Ectodermal cell (in vitro differentiated cells): ENCODE results near the gene STK32A.

Experiments
- H3K27ac ChIP-seq: 2 replicates; pipeline ENCODE4 v1.7.0; 2013; ENCODE audit warnings: mild to moderate bottlenecking, low read depth, low read length; ENCODE audit not compliant: insufficient read depth, poor library complexity, severe bottlenecking
- H3K27me3 ChIP-seq: 2 replicates; pipeline ENCODE4 v1.7.0; 2013; ENCODE audit warnings: mild to moderate bottlenecking, low read length; ENCODE audit not compliant: insufficient read depth, control insufficient read depth, poor library complexity, severe bottlenecking
- H3K36me3 ChIP-seq: one replicate; pipeline ENCODE4 v1.7.0; 2013; ENCODE audit warnings: low read length; ENCODE audit not compliant: control insufficient read depth, insufficient read depth
- H3K4me1 ChIP-seq: one replicate; pipeline ENCODE4 v1.7.0; 2013; ENCODE audit warnings: low read length; ENCODE audit not compliant: control insufficient read depth, insufficient read depth
- H3K4me3 ChIP-seq: 2 replicates; pipeline ENCODE4 v1.7.0; 2013; ENCODE audit warnings: low read depth, low read length, control low read depth; ENCODE audit not compliant: insufficient read depth
- H3K9me3 ChIP-seq: 2 replicates; pipeline ENCODE4 v1.7.0; 2013; ENCODE audit warnings: mild to moderate bottlenecking, low read length, moderate library complexity; ENCODE audit not compliant: control insufficient read depth
- WGBS, 2 experiments: methylation state at CpG; one replicate each; pipeline ENCODE4 v1.1.7; 2013; ENCODE audit warnings: missing lambda C conversion rate in 2 of 2; 5-methylcytosine and 5-hydroxymethylcytosine counted together

The STK32A gene

GRCh38 chr5:147412561-147412960 lies 177.7 kb downstream of the STK32A start:
- H3K4me3 ChIP-seq: no peak overlapping the region
- WGBS, 2 experiments: 93 to 95% methylated on average over 2 of the region's 2 CpGs
- no peaks in the 10 kb centered on the region for H3K27me3 ChIP-seq
- H3K36me3 ChIP-seq: peaks cover 66% of the 10 kb centered on the region
- no peaks in the 10 kb centered on the region for H3K9me3 ChIP-seq
- H3K4me1 ChIP-seq: peaks cover 3% of the 10 kb centered on the region
- no peak overlapping the region for H3K27ac ChIP-seq

GRCh38 chr5:147413266-147413665 lies 178.4 kb downstream of the STK32A start:
- Histone ChIP-seq H3K27me3 (no peaks in the 10 kb centered on the region), H3K4me3 (no peak overlapping the region), H3K27ac (no peak overlapping the region), H3K4me1 (peaks cover 5% of the 10 kb centered on the region), H3K36me3 (peaks cover 63% of the 10 kb centered on the region), H3K9me3 (no peaks in the 10 kb centered on the region)
- WGBS, 2 experiments: 91 to 95% methylated on average over 3 of the region's 3 CpGs

GRCh38 chr5:147415651-147416050 lies 180.8 kb downstream of the STK32A start:
- H3K4me1 ChIP-seq: peaks cover 5% of the 10 kb centered on the region
- no peaks in the 10 kb centered on the region for H3K9me3 ChIP-seq
- H3K27ac ChIP-seq: no peak overlapping the region
- WGBS, 2 experiments: 94 to 97% methylated on average over 3 of the region's 3 CpGs
- no peaks in the 10 kb centered on the region for H3K27me3 ChIP-seq
- peaks cover 49% of the 10 kb centered on the region for H3K36me3 ChIP-seq
- no peak overlapping the region for H3K4me3 ChIP-seq

- Histone ChIP-seq H3K27me3 (no peaks in the 10 kb centered on the region), H3K27ac (no peak overlapping the region), H3K4me1 (peaks cover 5% of the 10 kb centered on the region), H3K9me3 (no peaks in the 10 kb centered on the region), H3K4me3 (no peak overlapping the region), H3K36me3 (peaks cover 36% of the 10 kb centered on the region)
- WGBS, 2 experiments: 93 to 97% methylated on average over 5 of the region's 5 CpGs
Measured at GRCh38 chr5:147417135-147417813, 182.4 kb downstream of the STK32A start.

GRCh38 chr5:147418613-147419012 lies 183.8 kb downstream of the STK32A start:
- H3K27me3 ChIP-seq: no peaks in the 10 kb centered on the region
- peaks cover 23% of the 10 kb centered on the region for H3K36me3 ChIP-seq
- peaks cover 5% of the 10 kb centered on the region for H3K4me1 ChIP-seq
- H3K4me3 ChIP-seq: no peak overlapping the region
- H3K9me3 ChIP-seq: no peaks in the 10 kb centered on the region
- H3K27ac ChIP-seq: no peak overlapping the region
- 100% methylated on average over 2 of the region's 2 CpGs; no CpG with 5 or more reads in 1 of the 2 experiments for WGBS, 2 experiments

GRCh38 chr5:147426640-147427327 lies 192.0 kb downstream of the STK32A start:
- Histone ChIP-seq H3K4me1 (no peaks in the 10 kb centered on the region), H3K27me3 (no peaks in the 10 kb centered on the region), H3K36me3 (peaks cover 19% of the 10 kb centered on the region), H3K27ac (no peak overlapping the region), H3K4me3 (no peak overlapping the region), H3K9me3 (no peaks in the 10 kb centered on the region)
- 95 to 99% methylated on average over 3 of the region's 3 CpGs for WGBS, 2 experiments

- Histone ChIP-seq H3K27ac (no peak overlapping the region), H3K4me3 (no peak overlapping the region), H3K4me1 (peaks cover 6% of the 10 kb centered on the region), H3K9me3 (no peaks in the 10 kb centered on the region), H3K36me3 (peaks cover 19% of the 10 kb centered on the region), H3K27me3 (no peaks in the 10 kb centered on the region)
- 98 to 100% methylated on average over 1 of the region's 1 CpG for WGBS, 2 experiments
Measured at GRCh38 chr5:147427521-147428401, 192.9 kb downstream of the STK32A start.

GRCh38 chr5:147430628-147431027 lies 195.8 kb downstream of the STK32A start:
- no peaks in the 10 kb centered on the region for H3K27me3 ChIP-seq
- no peaks in the 10 kb centered on the region for H3K36me3 ChIP-seq
- H3K4me1 ChIP-seq: peaks cover 25% of the 10 kb centered on the region
- no peak overlapping the region for H3K4me3 ChIP-seq
- WGBS, 2 experiments: 100% methylated on average over 2 of the region's 2 CpGs; no CpG with 5 or more reads in 1 of the 2 experiments
- H3K9me3 ChIP-seq: no peaks in the 10 kb centered on the region
- no peak overlapping the region for H3K27ac ChIP-seq

GRCh38 chr5:147431586-147431985 lies 196.8 kb downstream of the STK32A start:
- peaks cover 32% of the 10 kb centered on the region for H3K4me1 ChIP-seq
- WGBS, 2 experiments: 90 to 93% methylated on average over 3 of the region's 3 CpGs

GRCh38 chr5:147432323-147432722 lies 197.5 kb downstream of the STK32A start:
- H3K36me3 ChIP-seq: no peaks in the 10 kb centered on the region
- H3K27me3 ChIP-seq: no peaks in the 10 kb centered on the region
- H3K27ac ChIP-seq: no peak overlapping the region
- peaks cover 32% of the 10 kb centered on the region for H3K4me1 ChIP-seq
- WGBS, 2 experiments: 90 to 93% methylated on average over 4 of the region's 4 CpGs
- H3K9me3 ChIP-seq: no peaks in the 10 kb centered on the region
- H3K4me3 ChIP-seq: no peak overlapping the region

More at GRCh38 chr5:147431586-147431985, 196.8 kb downstream of the STK32A start:
- Histone ChIP-seq H3K4me3 (no peak overlapping the region), H3K9me3 (no peaks in the 10 kb centered on the region), H3K27me3 (no peaks in the 10 kb centered on the region), H3K27ac (no peak overlapping the region), H3K36me3 (no peaks in the 10 kb centered on the region)
